GM18520 (cell line): ENCODE data around the gene SYVN1.

Experiments used
- ATAC-seq: cut with Tn5 transposase; IDR thresholded peaks from one replicate; pipeline ENCODE4 v1.9.1; 2021; ENCODE audit not compliant: unreplicated experiment

SYVN1 gene

DNA sequence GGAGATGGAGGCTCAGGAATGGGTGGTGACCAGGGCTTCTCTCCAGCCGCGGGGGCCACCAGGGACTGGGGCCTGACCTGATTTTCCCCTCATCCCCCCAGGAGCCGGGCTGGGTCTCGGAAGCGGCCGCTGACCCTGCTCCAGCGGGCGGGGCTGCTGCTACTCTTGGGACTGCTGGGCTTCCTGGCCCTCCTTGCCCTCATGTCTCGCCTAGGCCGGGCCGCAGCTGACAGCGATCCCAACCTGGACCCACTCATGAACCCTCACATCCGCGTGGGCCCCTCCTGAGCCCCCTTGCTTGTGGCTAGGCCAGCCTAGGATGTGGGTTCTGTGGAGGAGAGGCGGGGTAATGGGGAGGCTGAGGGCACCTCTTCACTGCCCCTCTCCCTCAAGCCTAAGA lies 46.5 kb downstream of the SYVN1 start:
- no peak for ATAC-seq

DNA sequence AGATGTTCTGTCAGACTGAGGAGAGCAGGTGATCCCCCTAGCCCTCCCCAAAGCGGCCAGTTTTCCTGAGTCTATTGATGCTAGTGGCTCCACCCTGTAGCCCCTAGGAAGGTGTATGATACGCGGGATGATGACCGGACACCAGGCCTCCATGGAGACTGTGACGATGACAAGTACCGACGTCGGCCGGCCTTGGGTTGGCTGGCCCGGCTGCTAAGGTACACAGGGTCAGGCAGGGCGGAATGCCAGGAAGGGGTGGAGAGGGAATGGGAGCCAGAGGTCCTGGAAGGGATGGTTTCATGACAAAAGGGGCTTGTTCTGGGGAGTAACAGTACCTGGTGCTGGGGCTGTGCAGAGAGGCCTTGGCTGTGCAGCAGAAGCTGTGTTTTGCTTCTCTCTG lies 47.1 kb downstream of the SYVN1 start:
- ATAC-seq: no peak

DNA sequence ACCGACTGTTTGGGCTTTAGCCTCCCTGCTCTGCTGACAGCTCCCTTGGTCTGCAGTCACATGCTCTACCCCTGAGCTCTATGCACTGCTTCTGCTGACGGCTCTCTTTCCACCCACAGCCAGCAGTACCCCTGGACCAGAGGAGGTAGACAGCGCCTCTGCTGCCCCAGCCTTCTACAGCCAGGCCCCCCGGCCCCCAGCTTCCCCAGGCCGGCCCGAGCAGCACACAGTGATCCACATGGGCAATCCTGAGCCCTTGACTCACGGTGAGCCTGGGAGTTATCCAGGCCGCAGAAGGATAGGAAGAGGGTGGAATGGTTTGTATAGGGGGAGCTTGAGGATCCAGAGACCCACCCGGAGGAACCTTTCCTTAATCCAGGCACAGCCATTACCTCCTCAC lies 47.5 kb downstream of the SYVN1 start:
- ATAC-seq: no peak

DNA sequence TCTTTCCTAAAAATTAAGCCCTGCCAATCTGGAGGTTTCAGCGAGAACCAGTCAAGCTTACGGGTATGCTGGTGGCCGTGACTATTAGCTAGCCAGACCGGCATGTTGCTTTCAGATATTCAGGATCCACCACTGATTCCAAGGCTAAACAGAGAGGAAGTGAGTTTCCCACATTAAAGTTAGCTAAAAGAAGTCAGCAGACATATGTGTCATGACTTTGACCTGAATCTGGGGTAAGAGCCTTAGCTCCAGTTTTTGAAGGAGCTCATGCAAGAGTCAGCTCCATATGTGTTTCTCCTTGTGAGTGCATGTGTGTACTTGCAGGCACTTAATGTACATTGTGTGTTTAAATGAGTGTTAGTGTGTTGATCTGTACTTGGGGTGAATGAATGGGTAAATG lies 48.9 kb downstream of the SYVN1 start:
- no peak for ATAC-seq

DNA sequence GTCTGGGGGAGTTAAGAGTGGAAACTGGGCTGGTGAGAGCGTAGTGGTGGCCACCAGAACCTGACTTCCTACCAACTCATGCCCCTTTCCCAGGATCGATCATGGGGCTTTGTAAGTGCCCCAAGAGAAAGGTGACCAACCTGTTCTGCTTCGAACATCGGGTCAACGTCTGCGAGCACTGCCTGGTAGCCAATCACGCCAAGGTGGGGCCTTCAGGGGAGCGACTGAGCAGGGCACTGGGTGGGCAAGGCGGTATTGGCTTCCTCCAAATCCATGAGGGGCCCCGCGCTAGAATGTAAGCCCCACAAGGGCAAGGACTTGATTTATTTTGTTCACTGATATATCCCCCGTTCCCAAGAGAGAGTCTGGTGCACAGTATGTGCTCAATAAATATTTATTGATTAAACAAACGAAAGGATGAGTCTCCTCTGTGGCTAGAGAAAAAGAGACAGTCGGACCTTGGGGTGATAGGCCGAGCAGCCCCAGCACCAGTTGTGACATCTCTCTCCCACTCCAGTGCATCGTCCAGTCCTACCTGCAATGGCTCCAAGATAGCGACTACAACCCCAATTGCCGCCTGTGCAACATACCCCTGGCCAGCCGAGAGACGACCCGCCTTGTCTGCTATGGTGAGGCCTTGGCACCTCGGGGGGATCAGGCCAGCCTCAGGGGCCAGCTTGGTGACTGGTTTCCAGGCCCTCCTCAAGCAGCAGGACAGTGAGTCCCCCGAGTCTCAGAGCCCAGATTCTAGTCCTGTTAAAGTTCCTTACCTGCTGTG lies 49.5 kb downstream of the SYVN1 start:
- no peak for ATAC-seq

DNA sequence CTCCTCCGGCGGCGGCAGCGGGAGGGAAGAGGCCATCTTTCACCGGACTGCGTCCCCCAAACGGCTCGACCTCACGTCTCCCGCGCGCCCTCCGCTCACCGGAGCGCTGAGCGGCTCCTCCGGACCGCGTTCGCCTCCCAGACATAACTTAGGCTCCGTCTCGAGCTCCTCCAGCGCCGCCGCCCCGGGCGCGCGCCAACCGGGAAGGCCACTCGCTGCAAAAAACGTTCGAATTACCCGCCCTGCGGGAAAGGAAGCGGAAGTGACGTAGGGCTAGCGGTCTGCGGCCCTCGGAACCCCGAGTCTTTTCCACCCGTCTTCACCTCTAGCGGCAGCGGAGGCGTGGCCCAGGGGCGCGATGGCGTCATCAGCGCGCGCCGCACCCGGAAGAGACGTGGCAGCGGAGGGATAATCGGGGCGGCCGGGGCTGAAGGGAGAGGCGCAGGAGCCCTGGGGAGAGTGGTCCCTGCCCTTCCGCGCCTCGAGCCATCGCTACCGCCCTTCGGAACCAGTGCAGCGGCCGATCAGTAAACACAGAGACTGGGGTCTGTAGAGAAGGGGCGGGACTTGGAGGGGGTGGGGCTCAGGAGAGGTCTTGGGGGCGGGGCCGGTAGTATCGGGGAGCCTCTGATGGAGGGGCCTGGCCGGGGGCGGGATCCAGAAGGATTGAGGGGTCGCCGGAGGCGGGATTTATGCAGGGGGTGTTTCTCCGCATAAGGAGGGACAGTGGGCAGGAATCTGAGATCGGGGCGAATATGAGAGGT lies 50.3 kb downstream of the SYVN1 start, which contains the start of the genes CDCA5 and ZFPL1:
CDCA5 (minus strand) TSS at position 207 of the 764 bp plus-strand sequence; CDS start at position 145, 62 bp downstream.
ZFPL1 (plus strand) TSS at position 389 of the 764 bp plus-strand sequence. CDS start 477 bp downstream, outside the sequence.
- ATAC-seq: peak; percentile 75

DNA sequence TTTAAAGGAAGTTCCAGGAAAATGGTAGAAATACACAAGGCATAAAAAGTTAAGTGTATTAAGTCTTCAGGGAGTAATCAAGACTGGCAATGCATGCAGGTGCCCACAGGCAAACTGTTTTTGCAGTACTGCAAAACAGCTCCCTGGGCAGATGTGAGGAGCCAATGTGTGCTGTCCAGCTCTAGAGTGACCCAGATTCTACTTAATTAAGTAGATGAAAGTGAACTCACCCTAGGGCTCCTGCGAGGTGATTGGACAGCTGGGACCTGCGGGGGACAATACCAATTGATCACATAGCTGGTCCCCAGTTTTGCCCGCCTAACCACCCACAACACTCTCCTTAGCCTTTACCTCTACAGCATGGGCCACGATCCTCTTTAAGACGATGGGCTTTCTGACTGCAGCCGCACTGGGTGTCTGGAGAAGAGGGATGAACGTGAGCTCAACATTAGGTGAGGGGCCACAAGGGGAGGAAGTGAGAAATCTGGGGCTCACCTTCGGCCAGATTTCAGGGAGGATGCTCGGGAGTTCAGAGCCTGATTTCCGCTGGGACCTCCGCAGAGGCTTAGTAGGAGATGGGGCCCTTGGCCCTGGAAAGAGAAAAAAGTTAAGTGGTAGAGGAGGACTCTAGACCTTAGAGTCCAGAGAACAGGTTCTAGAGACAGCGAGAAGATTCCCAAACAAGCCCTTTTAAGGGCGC lies 51.0 kb downstream of the SYVN1 start:
- no peak for ATAC-seq

DNA sequence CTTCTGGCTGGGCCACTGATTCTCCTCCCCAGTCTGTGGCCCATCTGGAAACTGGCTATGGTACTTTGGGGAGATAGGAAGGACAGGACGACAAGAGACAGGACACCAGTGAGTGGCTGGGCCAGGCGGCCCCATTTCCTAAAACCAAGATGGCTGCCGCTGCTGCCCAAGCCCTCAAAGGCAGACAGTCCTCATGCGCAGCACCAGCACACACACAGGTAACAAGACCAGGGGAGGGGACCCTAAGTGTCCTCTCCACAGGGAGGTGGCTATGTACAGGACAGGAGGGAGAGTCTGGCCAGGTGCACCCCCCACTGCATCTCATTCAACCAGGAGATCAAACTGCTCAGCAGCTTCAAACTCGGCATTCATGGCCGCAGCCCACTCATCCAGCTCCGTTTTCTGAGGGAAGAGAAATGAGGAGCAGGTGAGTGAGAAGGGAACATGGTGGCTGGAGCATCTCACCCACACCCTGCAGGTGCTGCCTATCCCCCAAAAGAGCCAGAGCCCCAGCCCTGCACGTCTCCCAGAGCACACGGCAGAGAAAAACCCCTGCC lies 55.5 kb downstream of the SYVN1 start:
- ATAC-seq: no peak

DNA sequence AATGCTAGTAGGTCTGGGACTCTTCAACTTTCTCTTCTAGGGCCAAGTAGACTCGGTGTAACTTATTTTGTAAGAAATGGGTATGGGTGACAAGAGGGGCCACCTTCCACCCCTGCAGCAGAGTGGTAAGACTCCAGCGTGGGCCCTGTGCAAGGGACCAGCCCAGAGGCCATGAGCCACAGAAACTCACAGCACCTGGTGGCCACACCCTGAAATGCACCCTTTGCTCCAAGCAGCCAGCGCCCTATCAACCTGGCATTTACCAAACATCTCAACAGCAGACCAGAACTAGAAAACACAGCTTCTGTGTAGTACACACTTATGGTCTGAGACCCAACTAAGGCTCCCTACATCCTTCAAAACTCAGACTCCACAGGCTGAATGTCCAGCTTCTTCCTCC lies 56.2 kb downstream of the SYVN1 start:
- ATAC-seq: no peak

DNA sequence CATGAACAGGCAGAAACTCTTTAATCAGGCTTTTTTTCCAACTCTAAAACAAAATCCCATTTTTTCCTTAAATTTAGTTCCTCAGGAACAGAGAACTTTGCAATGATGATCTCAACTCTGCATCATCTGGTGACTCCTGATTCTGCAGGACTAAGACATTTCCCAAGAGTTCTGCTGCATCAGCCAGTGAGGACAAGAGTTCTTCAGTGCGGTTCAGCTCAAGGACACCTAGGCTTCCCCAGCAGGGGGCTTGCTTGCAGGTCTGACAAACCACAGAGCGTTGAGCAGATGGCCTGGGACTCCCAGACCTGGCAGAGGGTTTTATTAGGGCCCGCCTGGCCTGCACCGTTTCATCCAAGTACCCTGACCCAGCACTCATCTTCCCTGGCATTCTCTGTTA lies 56.9 kb downstream of the SYVN1 start:
- ATAC-seq: no peak
